GM18951 (cell line): ENCODE measurements around the gene NRXN2.
"Not testable (repeated sequence)": the region's sequence is repeated elsewhere in the genome, so short reads cannot be mapped to it uniquely, and the experiment has no call there.

Experiments used
- POLR2A ChIP-seq: IDR thresholded peaks from 4 replicates; pipeline ENCODE4 v1.6.1; 2011; ENCODE audit warnings: mild to moderate bottlenecking; ENCODE audit not compliant: insufficient read length, insufficient read depth; ENCODE audit errors: extremely low read depth
- in situ Hi-C: fragments of 300-500 bp; cut with MboI; formaldehyde crosslinking; loops from one replicate; pipeline ENCODE4 v1.12.0; 2022; ENCODE audit warnings: low sequenced_read_pairs, mixed read lengths, inconsistent platforms; ENCODE audit not compliant: unreplicated experiment

The NRXN2 gene

DNA sequence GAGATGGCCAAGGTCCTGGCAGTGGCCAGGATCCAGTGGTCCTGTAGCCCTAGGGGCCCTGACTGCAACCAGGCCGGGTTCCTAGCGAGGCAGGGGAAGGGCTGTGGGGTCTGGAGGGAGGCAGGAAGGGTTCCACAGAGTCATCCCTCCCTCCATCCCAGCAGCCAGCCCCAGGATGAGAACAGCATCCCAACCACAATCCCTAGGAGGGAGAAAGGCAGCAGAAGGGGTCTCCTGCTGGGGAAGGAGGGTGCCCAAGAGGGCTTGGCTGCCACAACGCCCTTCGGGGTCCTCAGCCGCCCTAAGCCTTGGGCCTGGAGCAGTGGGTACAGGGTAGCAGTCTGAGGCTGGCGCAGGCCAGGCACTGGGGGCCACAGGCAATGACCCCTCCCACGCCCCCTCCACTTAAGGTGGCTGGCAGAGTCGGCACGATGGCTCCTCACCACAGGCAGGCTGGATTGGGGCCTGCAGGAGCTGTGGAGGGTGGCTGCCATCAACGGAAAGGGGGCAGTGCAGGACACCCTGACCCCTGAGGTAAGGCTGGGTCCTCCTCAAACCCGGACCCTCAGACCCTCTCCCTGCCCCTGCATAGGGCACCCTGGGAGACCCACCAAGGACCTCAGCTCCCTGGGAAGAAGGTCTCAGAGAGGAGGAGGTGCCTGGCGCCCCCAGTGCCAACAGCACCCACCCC is 124.7 kb downstream of the NRXN2 start:
- in situ Hi-C loops = no loop called here
- no peak for TF ChIP-seq POLR2A

DNA sequence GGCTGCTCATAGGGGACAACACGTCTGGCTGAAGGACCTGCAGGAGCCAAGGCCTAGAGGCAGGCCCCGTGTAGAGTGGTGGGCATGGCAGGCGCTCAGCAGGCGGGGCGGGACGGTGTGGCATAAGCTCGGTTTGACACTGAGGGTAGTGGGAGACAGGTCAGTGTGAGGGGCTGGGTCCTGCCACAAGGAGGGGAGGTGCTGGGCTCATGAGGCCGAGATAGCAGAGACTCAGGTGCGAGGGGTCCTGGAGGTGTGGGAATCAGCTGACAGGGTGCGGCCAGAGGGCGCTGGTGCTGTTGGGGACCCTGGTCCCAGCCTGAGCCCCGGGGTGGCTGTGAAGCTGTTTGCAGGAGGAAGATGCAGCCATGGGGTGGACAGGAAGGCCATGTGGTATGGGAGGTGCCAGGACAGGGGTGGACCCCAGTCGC is 125.3 kb downstream of the NRXN2 start:
- in situ Hi-C loops = no loop called here
- no peak for TF ChIP-seq POLR2A

DNA sequence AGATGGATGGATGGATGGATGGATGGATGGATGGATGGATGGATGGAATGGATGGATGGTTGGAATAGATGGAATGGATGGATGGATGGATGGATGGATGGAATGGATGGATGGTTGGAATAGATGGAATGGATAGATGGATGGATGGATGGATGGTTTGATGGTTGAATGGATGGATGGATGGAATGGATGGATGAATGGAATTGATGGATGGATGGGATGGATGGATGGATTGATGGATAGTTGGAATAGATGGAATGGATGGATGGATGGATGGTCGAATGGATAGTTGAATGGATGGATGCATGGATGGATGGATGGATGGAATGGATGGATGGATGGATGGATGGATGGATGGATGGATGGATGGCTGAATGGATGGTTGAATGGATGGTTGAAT is 127.1 kb downstream of the NRXN2 start:
- in situ Hi-C loops = not testable (repeated sequence)

DNA sequence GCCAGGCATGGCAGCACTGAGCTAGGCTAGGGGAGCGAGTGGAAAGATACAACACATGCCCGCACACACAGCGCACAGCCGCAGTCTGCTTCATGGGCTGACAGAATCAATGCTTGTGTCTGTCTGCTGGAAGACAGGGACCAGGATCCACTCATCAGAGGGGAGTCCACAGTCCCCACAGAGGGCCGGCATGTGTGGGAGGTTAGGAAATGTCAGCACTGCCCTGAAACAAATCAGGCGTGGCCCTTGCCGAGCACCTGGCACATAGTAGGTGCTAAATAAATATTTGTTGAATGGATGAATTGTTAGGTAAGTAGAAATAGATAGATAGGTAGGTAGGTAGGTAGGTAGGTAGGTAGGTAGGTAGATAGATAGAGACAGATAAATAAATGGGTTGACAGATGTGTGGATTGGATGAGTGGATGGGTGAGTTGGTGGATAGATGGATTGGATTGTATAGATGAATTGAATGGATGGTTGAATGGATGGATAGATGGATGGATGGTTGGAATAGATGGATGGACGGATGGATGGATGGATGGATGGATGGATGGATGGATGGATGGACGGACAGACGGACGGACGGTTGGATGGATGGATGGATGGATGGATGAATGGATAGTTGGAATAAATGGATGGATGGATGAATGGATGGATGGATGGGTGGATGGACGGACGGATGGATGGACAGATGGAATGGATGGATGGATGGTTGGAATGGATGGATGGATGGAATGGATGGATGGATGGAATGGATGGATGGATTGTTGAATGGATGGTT is 128.6 kb downstream of the NRXN2 start:
- in situ Hi-C loops = no loop called here
- TF ChIP-seq POLR2A = no peak

DNA sequence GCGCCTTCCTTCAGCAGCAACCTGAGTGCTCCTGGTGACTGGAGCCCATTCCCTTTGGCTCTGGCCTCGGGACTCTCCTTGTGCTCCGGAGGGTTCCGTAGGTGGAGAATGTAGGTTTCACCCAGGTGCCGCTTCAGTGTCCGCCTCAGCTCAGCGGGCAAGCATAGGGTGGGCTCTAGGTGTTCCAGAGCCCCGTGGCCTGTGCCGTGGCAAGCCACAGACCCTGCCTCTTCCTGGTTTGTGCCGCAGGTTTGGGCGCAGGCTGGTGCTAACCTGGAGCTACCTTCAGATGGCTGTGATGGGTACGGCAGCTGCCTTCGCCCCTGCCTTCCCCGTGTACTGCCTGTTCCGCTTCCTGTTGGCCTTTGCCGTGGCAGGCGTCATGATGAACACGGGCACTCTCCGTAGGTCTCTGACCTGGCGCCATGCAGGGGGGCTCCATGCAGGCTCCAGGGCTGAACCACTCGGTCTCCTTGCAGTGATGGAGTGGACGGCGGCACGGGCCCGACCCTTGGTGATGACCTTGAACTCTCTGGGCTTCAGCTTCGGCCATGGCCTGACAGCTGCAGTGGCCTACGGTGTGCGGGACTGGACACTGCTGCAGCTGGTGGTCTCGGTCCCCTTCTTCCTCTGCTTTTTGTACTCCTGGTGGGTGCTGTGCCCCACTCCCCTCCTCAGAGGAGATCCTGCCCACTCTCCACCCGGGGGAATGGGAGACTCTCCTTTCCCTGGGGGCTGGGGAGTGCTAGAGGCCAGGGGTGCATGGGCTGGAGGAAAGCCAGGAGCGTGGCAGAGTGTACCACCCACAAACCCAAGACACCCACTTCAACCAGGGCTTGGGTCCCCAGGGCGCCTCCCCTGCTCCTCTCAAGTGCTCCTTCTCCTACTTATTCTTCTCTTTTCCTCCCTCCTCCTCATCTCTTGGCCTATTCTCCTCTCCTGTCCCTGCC is 129.6 kb downstream of the NRXN2 start:
- TF ChIP-seq POLR2A = no peak
- in situ Hi-C loops = no loop called here

DNA sequence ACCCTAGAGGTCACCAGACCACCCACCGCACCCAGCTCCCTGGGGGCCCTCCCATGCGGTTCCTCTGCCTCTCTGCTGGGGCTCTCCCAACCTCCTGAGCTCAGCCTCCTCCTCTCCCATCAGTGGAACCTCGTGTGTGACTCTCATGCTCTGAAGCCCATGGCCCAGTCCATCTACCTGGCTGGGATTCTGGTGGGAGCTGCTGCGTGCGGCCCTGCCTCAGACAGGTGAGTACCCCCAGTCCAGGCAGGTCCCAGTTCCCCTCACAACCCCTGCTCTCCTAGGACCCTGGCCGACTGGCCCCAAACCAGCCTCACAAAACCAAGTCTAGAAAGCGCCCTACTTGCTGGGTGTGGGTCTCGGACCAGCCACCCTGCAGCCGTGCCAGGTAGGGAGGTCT is 130.3 kb downstream of the NRXN2 start:
- no peak for TF ChIP-seq POLR2A
- in situ Hi-C loops = no loop called here

DNA sequence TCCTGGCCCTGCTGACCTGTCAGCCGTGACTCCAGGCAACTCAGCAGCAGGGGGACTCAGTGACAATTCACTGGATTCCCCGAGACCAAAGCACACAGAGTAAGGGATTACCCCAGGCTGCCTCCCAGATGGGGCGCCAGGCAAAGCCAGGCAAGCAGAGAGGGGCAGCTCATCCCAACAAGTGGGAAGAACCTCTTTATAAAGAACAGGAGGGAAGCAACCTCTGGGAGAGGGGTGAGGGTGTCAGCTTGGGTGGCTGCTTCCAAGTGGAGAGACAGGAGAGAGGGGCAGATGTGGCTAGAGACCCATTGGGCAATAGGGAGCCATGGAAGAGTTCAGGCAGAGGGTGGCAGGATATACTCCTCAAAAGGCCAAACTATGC is 130.8 kb downstream of the NRXN2 start:
- TF ChIP-seq POLR2A = no peak
- in situ Hi-C loops = no loop called here

DNA sequence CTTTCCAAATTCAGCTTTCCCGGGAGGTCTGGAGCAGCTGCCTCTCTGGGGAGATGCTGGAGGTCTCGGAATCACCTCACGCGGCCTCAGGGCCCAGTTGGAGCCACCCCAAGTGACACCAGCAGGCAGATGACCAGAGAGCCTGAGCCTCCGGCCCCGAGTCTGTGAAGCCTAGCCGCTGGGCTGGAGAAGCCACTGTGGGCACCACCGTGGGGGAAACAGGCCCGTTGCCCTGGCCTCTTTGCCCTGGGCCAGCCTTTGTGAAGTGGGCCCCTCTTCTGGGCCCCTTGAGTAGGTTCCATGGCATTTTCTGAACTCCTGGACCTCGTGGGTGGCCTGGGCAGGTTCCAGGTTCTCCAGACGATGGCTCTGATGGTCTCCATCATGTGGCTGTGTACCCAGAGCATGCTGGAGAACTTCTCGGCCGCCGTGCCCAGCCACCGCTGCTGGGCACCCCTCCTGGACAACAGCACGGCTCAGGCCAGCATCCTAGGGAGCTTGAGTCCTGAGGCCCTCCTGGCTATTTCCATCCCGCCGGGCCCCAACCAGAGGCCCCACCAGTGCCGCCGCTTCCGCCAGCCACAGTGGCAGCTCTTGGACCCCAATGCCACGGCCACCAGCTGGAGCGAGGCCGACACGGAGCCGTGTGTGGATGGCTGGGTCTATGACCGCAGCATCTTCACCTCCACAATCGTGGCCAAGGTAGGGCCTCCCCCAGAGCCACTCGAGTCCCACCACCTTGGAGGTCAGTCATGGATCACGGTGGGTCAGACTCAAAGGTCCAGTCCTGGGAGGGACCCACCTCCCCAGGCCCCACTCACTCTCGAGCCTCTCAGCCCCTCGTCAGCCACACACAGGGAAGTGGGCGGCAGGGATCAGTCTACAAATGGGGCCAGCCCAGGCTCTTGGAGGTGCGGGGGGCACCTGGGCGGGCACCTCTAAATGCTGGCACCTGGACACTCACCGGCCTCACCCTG is 131.5 kb downstream of the NRXN2 start:
- TF ChIP-seq POLR2A = no peak
- in situ Hi-C loops = no loop called here

DNA sequence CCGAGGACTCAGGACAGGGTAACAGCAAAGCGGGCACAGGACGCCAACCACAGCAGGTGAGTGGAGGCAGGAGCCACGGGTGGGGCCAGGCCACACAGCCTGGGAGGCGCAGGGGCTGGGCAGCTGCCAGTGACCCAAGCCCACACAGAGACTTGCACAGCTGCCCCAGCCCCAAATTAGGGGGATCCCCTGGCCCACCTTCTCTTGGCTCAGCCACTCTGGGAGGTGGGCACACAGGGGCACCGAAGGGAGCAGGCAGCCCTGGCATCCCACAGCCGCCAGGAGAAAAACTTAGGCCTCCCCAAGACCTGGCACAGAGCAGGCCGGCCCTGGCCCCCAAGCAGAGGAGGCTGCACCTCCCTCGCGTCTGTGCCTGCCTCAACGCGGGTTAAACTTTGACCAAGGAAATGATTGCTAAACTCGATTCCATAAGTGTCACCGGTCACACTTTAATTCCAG is 132.2 kb downstream of the NRXN2 start, which contains the start of gene SLC22A12:
Gene SLC22A12, plus strand, starts transcription at position 458 of the 459 bp plus-strand sequence. CDS start 337 bp downstream, outside the sequence.
- TF ChIP-seq POLR2A = no peak
- in situ Hi-C loops = no loop called here

DNA sequence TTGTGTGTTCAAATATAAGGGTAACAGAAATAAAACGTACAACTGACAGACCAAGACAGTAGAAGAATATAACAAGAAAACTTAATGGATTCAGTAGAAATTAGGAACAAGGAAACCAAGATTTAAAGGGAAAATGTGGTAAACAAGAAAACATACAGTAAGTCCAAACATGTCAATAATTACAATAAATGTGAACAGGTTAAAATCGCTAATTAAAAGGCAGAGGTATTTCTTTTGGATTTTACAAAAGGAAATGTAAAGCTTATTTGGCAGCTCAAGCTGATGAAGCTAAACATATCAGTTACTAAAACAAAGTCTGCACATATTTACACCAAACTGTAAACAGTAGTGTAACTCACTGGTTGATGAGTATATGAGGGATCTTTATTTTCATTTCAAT is 134.3 kb downstream of the NRXN2 start:
- TF ChIP-seq POLR2A = no peak

DNA sequence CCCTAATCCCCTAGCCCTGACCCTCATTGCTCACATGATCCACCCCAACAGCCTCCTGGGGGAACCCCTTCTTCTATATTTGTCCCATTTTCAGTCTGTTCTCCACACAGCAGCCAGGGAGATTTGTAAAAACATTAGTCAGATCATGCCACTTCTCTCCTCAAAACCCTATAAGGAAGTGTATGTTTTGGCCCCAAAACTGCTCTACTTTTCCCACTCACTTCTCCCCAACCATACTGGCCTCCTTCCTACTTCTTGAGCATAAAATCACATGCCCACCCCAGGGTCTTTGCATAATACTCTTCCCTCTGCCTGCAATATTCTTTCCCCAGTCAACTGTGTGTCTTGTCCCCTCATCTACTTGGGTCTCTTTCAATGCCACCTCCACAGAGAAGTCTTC is 136.6 kb downstream of the NRXN2 start:
- TF ChIP-seq POLR2A = no peak

More for the DNA sequence above, 134.3 kb downstream of the NRXN2 start:
- in situ Hi-C loops = no loop called here

DNA sequence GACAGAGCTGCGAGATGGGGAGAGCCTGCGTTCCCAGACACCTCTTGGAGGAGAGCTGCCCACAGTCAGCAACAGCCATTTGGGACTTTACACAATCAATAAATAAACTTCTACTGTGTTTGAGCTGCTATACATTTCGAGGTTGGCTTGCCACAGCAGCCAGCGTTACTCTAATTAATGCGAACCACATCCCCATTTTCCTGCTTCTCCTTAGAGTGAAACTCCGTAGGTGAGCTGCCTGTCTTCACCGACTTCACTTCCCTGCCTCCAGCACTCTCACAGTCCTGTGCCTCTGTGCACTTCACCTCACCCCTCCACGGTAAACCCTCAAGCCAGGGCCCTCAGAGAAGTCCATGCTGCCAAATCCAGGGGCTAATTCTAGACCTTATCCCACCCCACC is 137.8 kb downstream of the NRXN2 start:
- in situ Hi-C loops = no loop called here
- no peak for TF ChIP-seq POLR2A

More for the DNA sequence above, 136.6 kb downstream of the NRXN2 start:
- in situ Hi-C loops = no loop called here
